Measurements from ENCODE around the gene CLPTM1L. TPM values are rescaled to one million over a fixed set of nuclear protein-coding genes. Genes with fewer than 3 reads are reported as not detected.

Gene CLPTM1L
- total RNA-seq, 1 donor from 2014 or later = 112 TPM

GRCh38 chr5:1293416-1294205, 51.3 kb downstream of the CLPTM1L start:
- DNase-seq (ENCODE audit: low spot score) = peak; percentile 89

GRCh38 chr5:1292846-1293415, 52.0 kb downstream of the CLPTM1L start:
- peak; percentile 59 for DNase-seq (ENCODE audit: low spot score)

GRCh38 chr5:1292139-1292538, 52.8 kb downstream of the CLPTM1L start:
- peak; percentile 47 for DNase-seq (ENCODE audit: low spot score)

GRCh38 chr5:1291611-1292080, 53.3 kb downstream of the CLPTM1L start:
- peak; percentile 81 for DNase-seq (ENCODE audit: low spot score)

GRCh38 chr5:1290956-1291355, 53.9 kb downstream of the CLPTM1L start:
- peak; percentile 20 for DNase-seq (ENCODE audit: low spot score)

GRCh38 chr5:1289559-1289958, 55.3 kb downstream of the CLPTM1L start:
- DNase-seq (ENCODE audit: low spot score) = peak; percentile 22

- DNase-seq (ENCODE audit: low spot score) = peak; percentile 69
Measured at GRCh38 chr5:1288439-1289335, 56.2 kb downstream of the CLPTM1L start.

- peak; percentile 84 for DNase-seq (ENCODE audit: low spot score)
Measured at GRCh38 chr5:1285883-1286291, 59.0 kb downstream of the CLPTM1L start.

- DNase-seq (ENCODE audit: low spot score) = peak; percentile 76
Measured at GRCh38 chr5:1285141-1285540, 59.8 kb downstream of the CLPTM1L start.

- DNase-seq (ENCODE audit: low spot score) = peak; percentile 64
Measured at GRCh38 chr5:1284336-1284970, 60.4 kb downstream of the CLPTM1L start.

- peak; percentile 39 for DNase-seq (ENCODE audit: low spot score)
Measured at GRCh38 chr5:1283729-1284041, 61.2 kb downstream of the CLPTM1L start.

GRCh38 chr5:1282993-1283728, 61.7 kb downstream of the CLPTM1L start:
- peak; percentile 49 for DNase-seq (ENCODE audit: low spot score)

- DNase-seq (ENCODE audit: low spot score) = peak; percentile 74
Measured at GRCh38 chr5:1282131-1282992, 62.5 kb downstream of the CLPTM1L start.

- DNase-seq (ENCODE audit: low spot score) = no peak
Measured at GRCh38 chr5:1281038-1281882, 63.6 kb downstream of the CLPTM1L start.

- no peak for DNase-seq (ENCODE audit: low spot score)
Measured at GRCh38 chr5:1280177-1281037, 64.5 kb downstream of the CLPTM1L start.

- no peak for DNase-seq (ENCODE audit: low spot score)
Measured at GRCh38 chr5:1279443-1280151, 65.3 kb downstream of the CLPTM1L start.
